ENCODE data around the gene GSC2.

DNA sequence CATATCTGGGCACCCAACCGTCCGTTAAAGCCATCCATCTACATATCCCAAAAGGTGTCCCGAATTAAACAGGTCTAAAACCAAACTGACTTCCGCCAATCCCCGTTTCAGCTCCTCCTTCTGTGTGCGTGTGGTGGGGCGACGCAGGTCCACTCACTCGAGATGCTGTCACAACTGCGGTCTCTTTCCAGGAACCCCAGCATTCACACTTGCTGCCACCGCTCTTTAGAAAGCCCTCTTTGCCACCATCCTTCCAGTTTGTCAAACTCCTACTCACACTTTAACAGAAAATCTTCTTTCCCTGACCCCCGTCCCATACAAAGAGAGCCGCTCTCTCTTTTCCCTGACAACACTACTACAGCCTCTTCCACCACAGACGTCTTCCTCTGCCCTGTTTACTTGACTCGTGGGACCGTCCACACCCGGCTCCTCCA is 6.1 kb downstream of the GSC2 start:
- TF ChIP-seq, protein P1, sequence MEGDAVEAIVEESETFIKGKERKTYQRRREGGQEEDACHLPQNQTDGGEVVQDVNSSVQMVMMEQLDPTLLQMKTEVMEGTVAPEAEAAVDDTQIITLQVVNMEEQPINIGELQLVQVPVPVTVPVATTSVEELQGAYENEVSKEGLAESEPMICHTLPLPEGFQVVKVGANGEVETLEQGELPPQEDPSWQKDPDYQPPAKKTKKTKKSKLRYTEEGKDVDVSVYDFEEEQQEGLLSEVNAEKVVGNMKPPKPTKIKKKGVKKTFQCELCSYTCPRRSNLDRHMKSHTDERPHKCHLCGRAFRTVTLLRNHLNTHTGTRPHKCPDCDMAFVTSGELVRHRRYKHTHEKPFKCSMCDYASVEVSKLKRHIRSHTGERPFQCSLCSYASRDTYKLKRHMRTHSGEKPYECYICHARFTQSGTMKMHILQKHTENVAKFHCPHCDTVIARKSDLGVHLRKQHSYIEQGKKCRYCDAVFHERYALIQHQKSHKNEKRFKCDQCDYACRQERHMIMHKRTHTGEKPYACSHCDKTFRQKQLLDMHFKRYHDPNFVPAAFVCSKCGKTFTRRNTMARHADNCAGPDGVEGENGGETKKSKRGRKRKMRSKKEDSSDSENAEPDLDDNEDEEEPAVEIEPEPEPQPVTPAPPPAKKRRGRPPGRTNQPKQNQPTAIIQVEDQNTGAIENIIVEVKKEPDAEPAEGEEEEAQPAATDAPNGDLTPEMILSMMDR (IDR thresholded peaks at IDR 0.05) = no peak
- TF ChIP-seq EZH2 (IDR thresholded peaks at IDR 0.05) (no peak), EZH2phosphoT487 (IDR thresholded peaks at IDR 0.05) (no peak)

All from neural progenitor cell (in vitro differentiated cells).